COLO829 (cell line): Measurements from ENCODE around the gene MCUB.

Source experiments
- DNase-seq: peaks from one replicate; pipeline ENCODE4 v3.0.0; 2012; ENCODE audit warnings: low spot score

MCUB gene

GRCh38 chr4:109683621-109684253 is 123.7 kb downstream of the MCUB start:
- no peak for DNase-seq

- DNase-seq = no peak
Observed at GRCh38 chr4:109684727-109685126, 124.7 kb downstream of the MCUB start.

- no peak for DNase-seq
Observed at GRCh38 chr4:109690690-109691410, 130.8 kb downstream of the MCUB start.

- no peak for DNase-seq
Observed at GRCh38 chr4:109691411-109691920, 131.4 kb downstream of the MCUB start.

GRCh38 chr4:109698656-109699055 is 138.6 kb downstream of the MCUB start:
- DNase-seq = no peak

GRCh38 chr4:109699553-109700225 is 139.6 kb downstream of the MCUB start:
- no peak for DNase-seq

- no peak for DNase-seq
Observed at GRCh38 chr4:109701566-109702410, 141.7 kb downstream of the MCUB start.

GRCh38 chr4:109702950-109703663 is 143.1 kb downstream of the MCUB start, which contains the start of gene CASP6:
TSS of gene CASP6 (minus strand) at chr4:109703445. CDS start at chr4:109703395, 50 bp downstream.
- DNase-seq = peak; percentile 56

GRCh38 chr4:109703664-109704361 is 143.8 kb downstream of the MCUB start:
- DNase-seq = no peak

- DNase-seq = no peak
Observed at GRCh38 chr4:109708435-109708834, 148.4 kb downstream of the MCUB start.

GRCh38 chr4:109708990-109709389 is 148.9 kb downstream of the MCUB start:
- no peak for DNase-seq

GRCh38 chr4:109713500-109713899 is 153.5 kb downstream of the MCUB start:
- DNase-seq = no peak

GRCh38 chr4:109718759-109719158 is 158.7 kb downstream of the MCUB start:
- no peak for DNase-seq

GRCh38 chr4:109719604-109720003 is 159.6 kb downstream of the MCUB start:
- no peak for DNase-seq

- DNase-seq = no peak
Observed at GRCh38 chr4:109721033-109721432, 161.0 kb downstream of the MCUB start.

- DNase-seq = no peak
Observed at GRCh38 chr4:109722357-109722756, 162.3 kb downstream of the MCUB start.

- no peak for DNase-seq
Observed at GRCh38 chr4:109723110-109723509, 163.1 kb downstream of the MCUB start.

- no peak for DNase-seq
Observed at GRCh38 chr4:109728385-109728784, 168.3 kb downstream of the MCUB start.

- no peak for DNase-seq
Observed at GRCh38 chr4:109729117-109729717, 169.2 kb downstream of the MCUB start.
